ENCODE measurements around the gene ZSCAN12.

Gene ZSCAN12

GRCh38 chr6:28371706-28372451 is 27.7 kb downstream of the ZSCAN12 start:
- TF ChIP-seq FOXP2 (optimal IDR thresholded peaks at IDR 0.05; ENCODE audit: borderline replicate concordance, extremely low read depth, extremely low read length, insufficient read depth) (no peak), TAF1 (IDR thresholded peaks at IDR 0.05; ENCODE audit: borderline replicate concordance, insufficient read depth, low read length) (no peak), SIN3A (IDR thresholded peaks at IDR 0.05; ENCODE audit: borderline replicate concordance, insufficient read depth, low read length) (no peak), POLR2AphosphoS5 (IDR thresholded peaks at IDR 0.05; ENCODE audit: low read depth, low read length) (no peak)
- TF ChIP-seq, protein P1, sequence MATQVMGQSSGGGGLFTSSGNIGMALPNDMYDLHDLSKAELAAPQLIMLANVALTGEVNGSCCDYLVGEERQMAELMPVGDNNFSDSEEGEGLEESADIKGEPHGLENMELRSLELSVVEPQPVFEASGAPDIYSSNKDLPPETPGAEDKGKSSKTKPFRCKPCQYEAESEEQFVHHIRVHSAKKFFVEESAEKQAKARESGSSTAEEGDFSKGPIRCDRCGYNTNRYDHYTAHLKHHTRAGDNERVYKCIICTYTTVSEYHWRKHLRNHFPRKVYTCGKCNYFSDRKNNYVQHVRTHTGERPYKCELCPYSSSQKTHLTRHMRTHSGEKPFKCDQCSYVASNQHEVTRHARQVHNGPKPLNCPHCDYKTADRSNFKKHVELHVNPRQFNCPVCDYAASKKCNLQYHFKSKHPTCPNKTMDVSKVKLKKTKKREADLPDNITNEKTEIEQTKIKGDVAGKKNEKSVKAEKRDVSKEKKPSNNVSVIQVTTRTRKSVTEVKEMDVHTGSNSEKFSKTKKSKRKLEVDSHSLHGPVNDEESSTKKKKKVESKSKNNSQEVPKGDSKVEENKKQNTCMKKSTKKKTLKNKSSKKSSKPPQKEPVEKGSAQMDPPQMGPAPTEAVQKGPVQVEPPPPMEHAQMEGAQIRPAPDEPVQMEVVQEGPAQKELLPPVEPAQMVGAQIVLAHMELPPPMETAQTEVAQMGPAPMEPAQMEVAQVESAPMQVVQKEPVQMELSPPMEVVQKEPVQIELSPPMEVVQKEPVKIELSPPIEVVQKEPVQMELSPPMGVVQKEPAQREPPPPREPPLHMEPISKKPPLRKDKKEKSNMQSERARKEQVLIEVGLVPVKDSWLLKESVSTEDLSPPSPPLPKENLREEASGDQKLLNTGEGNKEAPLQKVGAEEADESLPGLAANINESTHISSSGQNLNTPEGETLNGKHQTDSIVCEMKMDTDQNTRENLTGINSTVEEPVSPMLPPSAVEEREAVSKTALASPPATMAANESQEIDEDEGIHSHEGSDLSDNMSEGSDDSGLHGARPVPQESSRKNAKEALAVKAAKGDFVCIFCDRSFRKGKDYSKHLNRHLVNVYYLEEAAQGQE (IDR thresholded peaks at IDR 0.05; ENCODE audit: insufficient read depth in 1 of 2, low read depth in 2 of 2, low read length in 2 of 2), result no peak

- TF ChIP-seq TAF1 (IDR thresholded peaks at IDR 0.05; ENCODE audit: borderline replicate concordance, insufficient read depth, low read length) (no peak), SIN3A (IDR thresholded peaks at IDR 0.05; ENCODE audit: borderline replicate concordance, insufficient read depth, low read length) (no peak), FOXP2 (optimal IDR thresholded peaks at IDR 0.05; ENCODE audit: borderline replicate concordance, extremely low read depth, extremely low read length, insufficient read depth) (no peak), POLR2AphosphoS5 (IDR thresholded peaks at IDR 0.05; ENCODE audit: low read depth, low read length) (no peak)
- TF ChIP-seq, protein P1 (IDR thresholded peaks at IDR 0.05; ENCODE audit: insufficient read depth in 1 of 2, low read depth in 2 of 2, low read length in 2 of 2), result no peak
Measured at GRCh38 chr6:28371280-28371679, 28.3 kb downstream of the ZSCAN12 start.

- no peak for TF ChIP-seq FOXP2 (optimal IDR thresholded peaks at IDR 0.05; ENCODE audit: borderline replicate concordance, extremely low read depth, extremely low read length, insufficient read depth)
- TF ChIP-seq, protein P1 (IDR thresholded peaks at IDR 0.05; ENCODE audit: insufficient read depth in 1 of 2, low read depth in 2 of 2, low read length in 2 of 2), result no peak
- no peak for TF ChIP-seq POLR2AphosphoS5 (IDR thresholded peaks at IDR 0.05; ENCODE audit: low read depth, low read length)
- no peak for TF ChIP-seq TAF1 (IDR thresholded peaks at IDR 0.05; ENCODE audit: borderline replicate concordance, insufficient read depth, low read length)
- no peak for TF ChIP-seq SIN3A (IDR thresholded peaks at IDR 0.05; ENCODE audit: borderline replicate concordance, insufficient read depth, low read length)
Measured at GRCh38 chr6:28370440-28370839, 29.1 kb downstream of the ZSCAN12 start.

- no peak for TF ChIP-seq POLR2AphosphoS5 (IDR thresholded peaks at IDR 0.05; ENCODE audit: low read depth, low read length)
- TF ChIP-seq TAF1 (IDR thresholded peaks at IDR 0.05; ENCODE audit: borderline replicate concordance, insufficient read depth, low read length), result no peak
- no peak for TF ChIP-seq SIN3A (IDR thresholded peaks at IDR 0.05; ENCODE audit: borderline replicate concordance, insufficient read depth, low read length)
- TF ChIP-seq FOXP2 (optimal IDR thresholded peaks at IDR 0.05; ENCODE audit: borderline replicate concordance, extremely low read depth, extremely low read length, insufficient read depth), result no peak
- TF ChIP-seq, protein P1 (IDR thresholded peaks at IDR 0.05; ENCODE audit: insufficient read depth in 1 of 2, low read depth in 2 of 2, low read length in 2 of 2), result no peak
Measured at GRCh38 chr6:28369463-28369862, 30.1 kb downstream of the ZSCAN12 start.

Measured in PFSK-1 (cell line).